Karpas-422 (cell line): ENCODE data around the gene ARHGEF28. TPM values are rescaled to one million over a fixed set of nuclear protein-coding genes. Genes with fewer than 3 reads are reported as not detected.

Experiments
- DNase-seq: peaks from one replicate; pipeline ENCODE4 v3.0.0-alpha.2; 2015
- H2AFZ ChIP-seq: fragments of 200-600 bp; sonication (generic); 2 replicates; pipeline ENCODE4 v1.6.1; 2014; ENCODE audit warnings: antibody characterized with exemption, low read length, mixed read lengths
- H3K27ac ChIP-seq: fragments of 200-600 bp; sonication (generic); 2 replicates; pipeline ENCODE4 v1.5.1; 2014; ENCODE audit warnings: mild to moderate bottlenecking, low read length, moderate library complexity
- H3K27me3 ChIP-seq: fragments of 200-600 bp; sonication (generic); 2 replicates; pipeline ENCODE4 v1.6.1; 2014; ENCODE audit warnings: low read length, mixed read lengths
- H3K36me3 ChIP-seq: fragments of 200-600 bp; sonication (generic); 2 replicates; pipeline ENCODE4 v1.6.1; 2014; ENCODE audit warnings: low read length, mixed read lengths; ENCODE audit not compliant: insufficient read depth
- H3K4me1 ChIP-seq: fragments of 200-600 bp; sonication (generic); 2 replicates; pipeline ENCODE4 v1.6.1; 2014; ENCODE audit warnings: mild to moderate bottlenecking, low read length, mixed read lengths
- H3K4me2 ChIP-seq: fragments of 200-600 bp; sonication (generic); 2 replicates; pipeline ENCODE4 v1.6.1; 2014; ENCODE audit warnings: low read length, low read depth, mild to moderate bottlenecking; ENCODE audit not compliant: poor library complexity, severe bottlenecking
- H3K4me3 ChIP-seq: fragments of 200-600 bp; sonication (generic); 2 replicates; pipeline ENCODE4 v1.5.1; 2014; ENCODE audit warnings: mild to moderate bottlenecking, antibody characterized with exemption, low read length, mixed read lengths
- H3K79me2 ChIP-seq: fragments of 200-600 bp; sonication (generic); 2 replicates; pipeline ENCODE4 v1.6.1; 2014; ENCODE audit warnings: mild to moderate bottlenecking, low read length, mixed read lengths
- H3K9ac ChIP-seq: fragments of 200-600 bp; sonication (generic); 2 replicates; pipeline ENCODE4 v1.6.0; 2014; ENCODE audit warnings: low read length
- H3K9me2 ChIP-seq: fragments of 200-600 bp; sonication (generic), shearing (Covaris generic); replicated peaks from 2 replicates; pipeline ENCODE4 v1.6.0; 2014; ENCODE audit warnings: mild to moderate bottlenecking, low read length, moderate library complexity; ENCODE audit not compliant: insufficient read depth
- H3K9me3 ChIP-seq: fragments of 300-700, 200-600 bp; sonication (generic); 2 replicates; pipeline ENCODE4 v1.6.1; 2014; ENCODE audit warnings: low read length, mixed read lengths
- H4K20me1 ChIP-seq: fragments of 200-600 bp; sonication (generic); 2 replicates; pipeline ENCODE4 v1.6.1; 2014; ENCODE audit warnings: mild to moderate bottlenecking, antibody characterized with exemption, low read length, low read depth; ENCODE audit not compliant: insufficient read depth
- total RNA-seq: library from RNA; depleted of rRNA; stranded (reverse); fragments of >200 nt; shearing (Covaris generic); gene quantifications from 2 replicates; pipeline ENCODE4 v1.2.3, GENCODE V29; 2014; ENCODE audit warnings: low replicate concordance

Gene ARHGEF28
- total RNA-seq, 1 experiment from 2014 or later: not detected

DNA sequence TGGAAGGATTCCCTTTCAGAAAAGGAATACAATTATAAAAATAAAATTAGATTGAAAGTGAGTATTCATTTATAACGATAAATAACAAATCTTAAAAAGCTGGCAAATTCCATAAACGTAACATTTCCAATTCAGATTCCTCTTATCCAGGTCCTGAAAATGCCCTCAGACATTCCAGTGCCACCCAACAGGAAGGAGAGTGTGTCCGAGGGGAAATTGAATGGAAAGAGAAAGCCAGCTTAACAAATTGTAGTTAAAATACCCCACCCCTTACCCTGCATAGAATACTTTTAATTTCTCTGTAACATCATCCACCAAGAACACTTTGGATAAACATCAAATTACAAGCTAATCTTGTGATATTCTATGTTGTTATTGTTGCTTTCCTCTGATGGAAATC is 72.0 kb downstream of the ARHGEF28 start:
- no peaks in the 10 kb centered on the region for H4K20me1 ChIP-seq
- H3K9me3 ChIP-seq: no peaks in the 10 kb centered on the region

DNA sequence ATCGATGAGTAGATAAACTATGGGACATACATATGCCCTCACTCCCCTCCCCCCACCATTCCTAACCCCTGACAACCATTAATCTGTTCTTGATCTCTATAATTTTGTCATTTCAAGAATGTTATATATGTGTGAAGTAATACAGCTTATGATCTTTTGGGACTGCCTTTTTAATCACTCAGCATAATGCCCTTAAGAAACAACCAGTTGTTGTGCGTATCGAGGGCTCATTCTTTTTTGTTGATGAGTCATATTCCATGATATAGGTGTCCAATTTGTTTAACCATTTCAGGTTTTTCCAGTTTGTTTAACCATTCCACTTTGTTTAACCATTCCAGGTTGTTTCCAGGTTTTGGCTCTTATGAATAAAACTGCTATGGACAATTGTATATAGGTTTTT is 75.6 kb downstream of the ARHGEF28 start:
- Histone ChIP-seq H3K36me3 (no peaks in the 10 kb centered on the region), H4K20me1 (no peaks in the 10 kb centered on the region), H3K4me2 (no peak overlapping the region), H3K9me3 (no peaks in the 10 kb centered on the region), H3K4me3 (no peak overlapping the region), H3K4me1 (no peaks in the 10 kb centered on the region), H3K27me3 (no peaks in the 10 kb centered on the region), H2AFZ (no peak overlapping the region), H3K9ac (no peak overlapping the region), H3K27ac (no peak overlapping the region), H3K9me2 (no peaks in the 10 kb centered on the region), H3K79me2 (no peaks in the 10 kb centered on the region)
- no peak for DNase-seq

More for the DNA sequence above, 72.0 kb downstream of the ARHGEF28 start:
- Histone ChIP-seq H3K4me3 (no peak overlapping the region), H3K9ac (no peak overlapping the region), H3K9me2 (no peaks in the 10 kb centered on the region), H3K27ac (no peak overlapping the region), H3K27me3 (no peaks in the 10 kb centered on the region), H2AFZ (no peak overlapping the region), H3K36me3 (no peaks in the 10 kb centered on the region), H3K4me1 (no peaks in the 10 kb centered on the region), H3K4me2 (no peak overlapping the region), H3K79me2 (no peaks in the 10 kb centered on the region)
- DNase-seq: no peak

DNA sequence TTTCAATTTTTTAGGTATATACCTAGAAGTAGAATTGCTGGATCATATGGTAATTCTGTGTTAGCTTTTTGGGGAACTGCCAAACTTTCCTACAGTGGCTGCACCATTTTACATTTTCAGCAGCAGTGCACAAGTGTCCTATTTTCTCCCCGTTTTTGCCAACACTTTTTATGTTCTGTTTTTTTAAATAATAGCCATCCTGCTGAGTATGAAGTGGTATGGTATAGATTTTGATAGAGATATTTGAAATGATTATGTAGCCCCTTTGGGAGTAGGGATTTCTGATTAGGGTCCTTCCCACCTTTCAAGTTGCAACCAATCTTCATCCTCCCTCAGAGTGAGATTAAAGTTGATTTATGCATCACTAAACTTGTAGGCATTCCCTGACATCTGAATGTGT is 76.5 kb downstream of the ARHGEF28 start:
- H3K36me3 ChIP-seq: no peaks in the 10 kb centered on the region
- no peak overlapping the region for H3K4me2 ChIP-seq
- H3K9me2 ChIP-seq: no peaks in the 10 kb centered on the region
- H3K79me2 ChIP-seq: no peaks in the 10 kb centered on the region
- H3K27ac ChIP-seq: no peak overlapping the region
- no peak overlapping the region for H2AFZ ChIP-seq
- no peaks in the 10 kb centered on the region for H3K9me3 ChIP-seq
- no peak overlapping the region for H3K4me3 ChIP-seq
- no peak for DNase-seq
- no peak overlapping the region for H3K9ac ChIP-seq
- H3K4me1 ChIP-seq: no peaks in the 10 kb centered on the region
- H4K20me1 ChIP-seq: no peaks in the 10 kb centered on the region
- H3K27me3 ChIP-seq: no peaks in the 10 kb centered on the region

DNA sequence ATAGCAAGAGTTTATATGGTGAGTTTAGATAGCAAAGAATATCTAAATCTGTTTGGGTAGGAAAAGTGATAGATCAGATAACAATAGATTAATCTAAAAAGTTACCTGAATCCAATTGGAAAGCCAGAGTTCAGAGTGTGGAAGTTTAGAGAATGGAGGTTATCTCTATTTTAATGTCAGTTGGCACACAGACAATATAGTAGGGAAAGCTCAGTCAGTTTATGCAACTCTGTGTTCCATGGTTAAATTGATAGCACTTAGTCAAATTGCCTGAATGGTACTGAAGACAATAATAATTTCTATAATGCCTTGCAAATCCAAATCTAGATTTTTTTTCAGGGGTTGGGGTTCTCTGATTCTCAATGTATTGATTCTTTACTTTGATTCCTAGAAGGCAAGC is 77.0 kb downstream of the ARHGEF28 start:
- Histone ChIP-seq H3K27ac (no peak overlapping the region), H3K4me3 (no peak overlapping the region), H4K20me1 (no peaks in the 10 kb centered on the region), H3K79me2 (no peaks in the 10 kb centered on the region), H3K4me2 (no peak overlapping the region), H3K36me3 (no peaks in the 10 kb centered on the region), H3K9ac (no peak overlapping the region), H2AFZ (no peak overlapping the region), H3K4me1 (no peaks in the 10 kb centered on the region), H3K9me2 (no peaks in the 10 kb centered on the region), H3K9me3 (no peaks in the 10 kb centered on the region), H3K27me3 (no peaks in the 10 kb centered on the region)
- DNase-seq: no peak

DNA sequence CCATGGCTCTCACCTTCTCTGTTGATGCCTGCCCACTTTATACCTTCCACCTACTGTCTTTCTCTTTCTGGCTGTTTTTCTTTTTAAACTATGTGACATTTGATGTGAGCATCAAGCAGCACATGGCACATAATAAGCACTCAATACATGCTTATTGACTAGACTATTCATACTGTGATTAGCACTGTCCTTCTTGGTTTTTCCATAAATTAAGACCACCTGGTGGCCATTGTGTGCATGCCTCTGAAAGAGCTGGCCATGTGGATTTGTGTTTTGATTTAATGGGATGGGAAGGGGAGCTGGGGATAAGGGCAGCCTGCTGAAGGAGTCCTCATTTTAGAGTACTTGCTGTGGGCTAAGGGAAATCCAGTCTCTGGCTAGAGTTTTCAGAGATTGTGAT is 79.4 kb downstream of the ARHGEF28 start:
- no peak overlapping the region for H3K27ac ChIP-seq
- H3K4me2 ChIP-seq: no peak overlapping the region
- no peak overlapping the region for H2AFZ ChIP-seq
- H3K9me3 ChIP-seq: 0 out of 2 replicates have a peak, but pooled peaks cover 3% of the 10 kb centered on the region
- no peaks in the 10 kb centered on the region for H3K27me3 ChIP-seq
- no peak for DNase-seq
- H4K20me1 ChIP-seq: no peaks in the 10 kb centered on the region
- H3K9me2 ChIP-seq: no peaks in the 10 kb centered on the region; the same call in 1 of the 2 replicates
- no peak overlapping the region for H3K9ac ChIP-seq
- H3K36me3 ChIP-seq: no peaks in the 10 kb centered on the region
- H3K4me1 ChIP-seq: no peaks in the 10 kb centered on the region
- H3K79me2 ChIP-seq: no peaks in the 10 kb centered on the region
- H3K4me3 ChIP-seq: no peak overlapping the region

DNA sequence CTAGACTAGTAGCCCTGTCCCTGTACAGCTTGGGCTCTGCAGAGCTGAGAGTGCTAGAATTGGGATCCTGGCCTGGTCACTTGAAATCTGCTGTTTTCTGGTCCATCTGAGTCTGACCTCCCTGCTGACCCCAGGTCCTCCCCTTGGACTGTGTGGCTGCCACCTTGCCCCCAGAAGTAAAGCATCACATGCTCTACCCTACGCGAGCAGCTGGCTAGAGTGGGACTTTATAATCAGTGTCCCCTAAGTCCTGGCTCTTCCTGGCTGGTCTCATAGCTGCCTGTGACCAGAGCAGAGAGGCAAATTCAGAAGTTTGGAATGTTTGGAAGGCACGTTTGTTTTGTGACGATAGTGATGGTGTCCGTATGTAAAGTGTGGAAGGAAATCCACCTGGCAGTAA is 81.0 kb downstream of the ARHGEF28 start:
- H3K9me2 ChIP-seq: no peaks in the 10 kb centered on the region; the same call in 1 of the 2 replicates
- 0 out of 2 replicates have a peak, but pooled peaks cover 3% of the 10 kb centered on the region for H3K9me3 ChIP-seq
- H3K27ac ChIP-seq: no peak overlapping the region
- H3K27me3 ChIP-seq: no peaks in the 10 kb centered on the region
- H2AFZ ChIP-seq: no peak overlapping the region
- no peaks in the 10 kb centered on the region for H3K4me1 ChIP-seq
- H3K36me3 ChIP-seq: no peaks in the 10 kb centered on the region
- H3K4me3 ChIP-seq: no peak overlapping the region
- H4K20me1 ChIP-seq: no peaks in the 10 kb centered on the region
- DNase-seq: no peak
- no peak overlapping the region for H3K4me2 ChIP-seq
- no peak overlapping the region for H3K9ac ChIP-seq
- H3K79me2 ChIP-seq: no peaks in the 10 kb centered on the region

DNA sequence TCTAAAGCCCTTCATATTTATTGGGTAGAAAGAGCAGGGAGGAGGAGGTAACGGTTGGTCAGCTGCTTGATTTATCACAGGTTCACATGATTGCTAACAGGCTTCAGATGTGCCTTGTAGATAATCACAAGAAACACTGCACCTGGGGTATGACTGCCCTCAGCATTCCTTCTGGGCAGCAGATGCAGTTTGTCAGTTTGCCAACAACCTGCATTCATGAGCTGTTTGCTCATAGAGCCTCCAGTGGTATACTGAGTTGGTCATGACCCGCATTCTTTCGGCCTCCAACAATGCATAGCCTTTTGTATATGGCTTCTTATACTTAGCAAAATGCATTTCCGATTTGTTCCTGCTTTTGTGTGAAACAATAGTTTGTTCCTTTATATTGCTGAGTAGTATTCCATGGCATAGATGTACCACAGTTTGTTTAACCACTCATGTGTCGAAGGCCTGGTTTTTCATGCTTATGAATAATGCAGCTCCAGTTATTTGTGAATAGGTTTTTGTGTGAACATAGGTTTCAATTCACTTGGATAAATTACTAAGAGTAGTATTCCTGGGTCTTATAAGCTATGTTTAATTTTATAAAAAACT is 83.6 kb downstream of the ARHGEF28 start:
- Histone ChIP-seq H2AFZ (no peak overlapping the region), H3K27ac (no peak overlapping the region), H3K79me2 (no peaks in the 10 kb centered on the region), H3K4me3 (no peak overlapping the region), H3K36me3 (no peaks in the 10 kb centered on the region), H3K9me2 (no peaks in the 10 kb centered on the region; the same call in 1 of the 2 replicates), H3K4me1 (no peaks in the 10 kb centered on the region), H3K4me2 (no peak overlapping the region), H3K9ac (no peak overlapping the region), H3K9me3 (0 out of 2 replicates have a peak, but pooled peaks cover 3% of the 10 kb centered on the region), H4K20me1 (no peaks in the 10 kb centered on the region), H3K27me3 (no peaks in the 10 kb centered on the region)
- DNase-seq: no peak

DNA sequence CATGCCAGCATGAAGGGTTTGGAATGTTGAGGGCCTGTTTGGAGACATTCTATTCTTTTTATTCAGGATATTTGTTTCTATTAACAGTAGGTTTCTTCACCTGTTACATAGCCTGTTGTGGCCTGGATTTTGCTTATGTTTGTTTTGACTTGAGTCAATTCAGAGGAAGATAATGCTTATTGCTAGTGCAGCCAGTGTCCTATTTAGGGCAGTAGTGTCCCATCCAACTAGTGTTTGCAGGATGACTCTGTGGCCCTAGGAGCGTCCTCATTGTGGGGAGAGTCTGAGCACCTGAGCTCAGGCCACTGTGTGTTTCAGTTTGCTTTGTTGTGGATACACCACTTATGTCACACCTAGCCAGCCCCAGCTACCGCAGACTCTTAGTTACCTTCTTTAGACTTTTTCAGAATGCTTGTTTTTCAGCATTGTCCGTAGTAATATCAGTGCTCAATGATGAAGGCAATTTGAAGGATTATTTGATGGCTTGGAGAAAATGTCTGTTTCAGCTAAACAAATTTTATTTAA is 90.3 kb downstream of the ARHGEF28 start:
- no peak for DNase-seq
- H3K4me1 ChIP-seq: no peaks in the 10 kb centered on the region
- H3K79me2 ChIP-seq: no peaks in the 10 kb centered on the region
- no peak overlapping the region for H3K4me2 ChIP-seq
- H3K9me2 ChIP-seq: no peaks in the 10 kb centered on the region
- no peak overlapping the region for H3K9ac ChIP-seq
- no peaks in the 10 kb centered on the region for H4K20me1 ChIP-seq
- no peak overlapping the region for H3K27ac ChIP-seq
- H3K27me3 ChIP-seq: no peaks in the 10 kb centered on the region
- H3K9me3 ChIP-seq: no peaks in the 10 kb centered on the region
- no peaks in the 10 kb centered on the region for H3K36me3 ChIP-seq
- H2AFZ ChIP-seq: no peak overlapping the region
- H3K4me3 ChIP-seq: no peak overlapping the region
